WTC11 (cell line): ENCODE data around the gene AMIGO1. TPM values are rescaled to one million over a fixed set of nuclear protein-coding genes. Genes with fewer than 3 reads are reported as not detected.

Experiments
- ATAC-seq: fragments of 200-7000 bp; cut with Tn5 transposase; 2 replicates; pipeline ENCODE4 v1.10.0; 2021; ENCODE audit warnings: mild to moderate bottlenecking, moderate library complexity
- CTCF ChIA-PET: fragments of 300-600 bp; sonication (Branson Sonifier 250); formaldehyde crosslinking; loops from one replicate; lab custom pipeline; 2021; ENCODE audit warnings: antibody characterized with exemption; lab: Charles Lee
- POLR2A ChIA-PET: fragments of 350-600 bp; sonication (Branson Sonifier 250); formaldehyde crosslinking; loops from one replicate; lab custom pipeline; 2021; ENCODE audit warnings: antibody characterized with exemption; lab: Charles Lee
- DNase-seq: peaks from one replicate; pipeline ENCODE4 v3.0.0; 2021; ENCODE audit warnings: low spot score
- H3K27ac Mint-ChIP-seq: 2 replicates; pipeline ENCODE4 v1.8.0; 2021; ENCODE audit warnings: mixed read lengths
- H3K27me3 Mint-ChIP-seq: 2 replicates; pipeline ENCODE4 v1.8.0; 2021; ENCODE audit warnings: low read depth, mild to moderate bottlenecking, moderate library complexity, mixed read lengths
- H3K36me3 Mint-ChIP-seq: 2 replicates; pipeline ENCODE4 v1.8.0; 2021; ENCODE audit warnings: mixed read lengths
- H3K4me1 Mint-ChIP-seq: 2 replicates; pipeline ENCODE4 v1.8.0; 2022; ENCODE audit warnings: mixed read lengths
- H3K4me3 Mint-ChIP-seq: 2 replicates; pipeline ENCODE4 v1.8.0; 2021; ENCODE audit warnings: mild to moderate bottlenecking, moderate library complexity, mixed read lengths
- H3K9me3 Mint-ChIP-seq: 2 replicates; pipeline ENCODE4 v1.8.0; 2021; ENCODE audit warnings: mixed read lengths
- CDX4 ChIP-seq: fragments of 250-450 bp; sonication (Bioruptor Pico); IDR thresholded peaks from 2 replicates; pipeline ENCODE4 v1.9.0; 2021; ENCODE audit warnings: moderate library complexity, mild to moderate bottlenecking, inconsistent platforms, borderline replicate concordance
- FOXJ3 ChIP-seq: sonication (generic); formaldehyde crosslinking; IDR thresholded peaks from 2 replicates; pipeline ENCODE4 v1.9.0; 2021; ENCODE audit warnings: missing genetic modification reagents, mild to moderate bottlenecking, borderline replicate concordance
- FOXK1 ChIP-seq: sonication (generic); formaldehyde crosslinking; IDR thresholded peaks from 2 replicates; pipeline ENCODE4 v1.8.0; 2022; ENCODE audit warnings: mild to moderate bottlenecking, moderate library complexity, missing genetic modification reagents
- FOXP1 ChIP-seq: sonication (generic); formaldehyde crosslinking; IDR thresholded peaks from 2 replicates; pipeline ENCODE4 v1.8.0; 2022; ENCODE audit warnings: missing genetic modification reagents, mild to moderate bottlenecking, moderate library complexity, borderline replicate concordance
- GTF2I ChIP-seq: fragments of 250-450 bp; sonication (Bioruptor Pico); conservative IDR thresholded peaks from 2 replicates; pipeline ENCODE4 v1.4.0; 2021; ENCODE audit warnings: mild to moderate bottlenecking
- NFYB ChIP-seq: sonication (generic); formaldehyde crosslinking; conservative IDR thresholded peaks from 2 replicates; pipeline ENCODE4 v1.8.0; 2022; ENCODE audit warnings: low read depth, missing genetic modification reagents
- NR2C2 ChIP-seq: sonication (generic); formaldehyde crosslinking; IDR thresholded peaks from 2 replicates; pipeline ENCODE4 v1.8.0; 2022; ENCODE audit warnings: mild to moderate bottlenecking, missing genetic modification reagents
- PRRX2 ChIP-seq: fragments of 250-450 bp; sonication (Bioruptor Pico); IDR thresholded peaks from 2 replicates; pipeline ENCODE4 v1.8.0; 2021; ENCODE audit warnings: mild to moderate bottlenecking
- RELA ChIP-seq: sonication (generic); formaldehyde crosslinking; IDR thresholded peaks from 2 replicates; pipeline ENCODE4 v1.8.1; 2022; ENCODE audit warnings: missing genetic modification reagents, mild to moderate bottlenecking, borderline replicate concordance
- SOX15 ChIP-seq: fragments of 250-450 bp; sonication (Bioruptor Pico); IDR thresholded peaks from 2 replicates; pipeline ENCODE4 v1.9.0; 2021; ENCODE audit warnings: mild to moderate bottlenecking
- ZBTB21 ChIP-seq: sonication (generic); formaldehyde crosslinking; IDR thresholded peaks from 2 replicates; pipeline ENCODE4 v1.8.1; 2023; ENCODE audit warnings: mild to moderate bottlenecking, missing genetic modification reagents, borderline replicate concordance
- ZNF138 ChIP-seq: sonication (generic); formaldehyde crosslinking; conservative IDR thresholded peaks from 2 replicates; pipeline ENCODE4 v1.8.1; 2022; ENCODE audit warnings: mild to moderate bottlenecking, moderate library complexity, missing genetic modification reagents
- ZNF232 ChIP-seq: sonication (generic); formaldehyde crosslinking; IDR thresholded peaks from 2 replicates; pipeline ENCODE4 v1.8.0; 2022; ENCODE audit warnings: mild to moderate bottlenecking, missing genetic modification reagents
- ZNF396 ChIP-seq: fragments of 250-450 bp; sonication (Bioruptor Pico); IDR thresholded peaks from 2 replicates; pipeline ENCODE4 v1.8.0; 2021; ENCODE audit warnings: mild to moderate bottlenecking, moderate library complexity, borderline replicate concordance
- ZNF423 ChIP-seq: fragments of 250-450 bp; sonication (Bioruptor Pico); IDR thresholded peaks from 2 replicates; pipeline ENCODE4 v2.1.2; 2022; ENCODE audit warnings: mild to moderate bottlenecking, moderate library complexity
- ZNF512 ChIP-seq: sonication (generic); formaldehyde crosslinking; IDR thresholded peaks from 2 replicates; pipeline ENCODE4 v1.8.1; 2022; ENCODE audit warnings: missing genetic modification reagents, borderline replicate concordance
- total RNA-seq: library from RNA; stranded (reverse); gene quantifications from 3 replicates; pipeline ENCODE4 v1.2.3, GENCODE V29; 2021
- TF ChIP-seq, protein P1 (sequence below): fragments of 200-600 bp; IDR thresholded peaks from 2 replicates; pipeline ENCODE4 v1.8.0; 2022; ENCODE audit warnings: antibody characterized with exemption
- TF ChIP-seq, protein P2 (sequence below): sonication (generic); formaldehyde crosslinking; IDR thresholded peaks from 2 replicates; pipeline ENCODE4 v1.8.0; 2022; ENCODE audit warnings: missing genetic modification reagents
- TF ChIP-seq, protein P3 (sequence below): fragments of 250-450 bp; sonication (Bioruptor Pico); IDR thresholded peaks from 2 replicates; pipeline ENCODE4 v1.8.0; 2021; ENCODE audit warnings: mild to moderate bottlenecking
- TF ChIP-seq, protein P4 (sequence below): sonication (generic); formaldehyde crosslinking; IDR thresholded peaks from 2 replicates; pipeline ENCODE4 v1.8.1; 2022; ENCODE audit warnings: mild to moderate bottlenecking, missing genetic modification reagents, moderate library complexity, borderline replicate concordance

The AMIGO1 gene
- total RNA-seq, 1 experiment from 2014 or later, result 2.4 TPM

- TF ChIP-seq, protein P1, sequence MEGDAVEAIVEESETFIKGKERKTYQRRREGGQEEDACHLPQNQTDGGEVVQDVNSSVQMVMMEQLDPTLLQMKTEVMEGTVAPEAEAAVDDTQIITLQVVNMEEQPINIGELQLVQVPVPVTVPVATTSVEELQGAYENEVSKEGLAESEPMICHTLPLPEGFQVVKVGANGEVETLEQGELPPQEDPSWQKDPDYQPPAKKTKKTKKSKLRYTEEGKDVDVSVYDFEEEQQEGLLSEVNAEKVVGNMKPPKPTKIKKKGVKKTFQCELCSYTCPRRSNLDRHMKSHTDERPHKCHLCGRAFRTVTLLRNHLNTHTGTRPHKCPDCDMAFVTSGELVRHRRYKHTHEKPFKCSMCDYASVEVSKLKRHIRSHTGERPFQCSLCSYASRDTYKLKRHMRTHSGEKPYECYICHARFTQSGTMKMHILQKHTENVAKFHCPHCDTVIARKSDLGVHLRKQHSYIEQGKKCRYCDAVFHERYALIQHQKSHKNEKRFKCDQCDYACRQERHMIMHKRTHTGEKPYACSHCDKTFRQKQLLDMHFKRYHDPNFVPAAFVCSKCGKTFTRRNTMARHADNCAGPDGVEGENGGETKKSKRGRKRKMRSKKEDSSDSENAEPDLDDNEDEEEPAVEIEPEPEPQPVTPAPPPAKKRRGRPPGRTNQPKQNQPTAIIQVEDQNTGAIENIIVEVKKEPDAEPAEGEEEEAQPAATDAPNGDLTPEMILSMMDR, result peak; percentile 69
- TF ChIP-seq ZBTB21 (CRISPR knock-in tag) (no peak), ZNF232 (CRISPR knock-in tag) (no peak), ZNF512 (CRISPR knock-in tag) (peak; percentile 23; the same call in 1 of the 2 replicates)
- TF ChIP-seq, protein P2, sequence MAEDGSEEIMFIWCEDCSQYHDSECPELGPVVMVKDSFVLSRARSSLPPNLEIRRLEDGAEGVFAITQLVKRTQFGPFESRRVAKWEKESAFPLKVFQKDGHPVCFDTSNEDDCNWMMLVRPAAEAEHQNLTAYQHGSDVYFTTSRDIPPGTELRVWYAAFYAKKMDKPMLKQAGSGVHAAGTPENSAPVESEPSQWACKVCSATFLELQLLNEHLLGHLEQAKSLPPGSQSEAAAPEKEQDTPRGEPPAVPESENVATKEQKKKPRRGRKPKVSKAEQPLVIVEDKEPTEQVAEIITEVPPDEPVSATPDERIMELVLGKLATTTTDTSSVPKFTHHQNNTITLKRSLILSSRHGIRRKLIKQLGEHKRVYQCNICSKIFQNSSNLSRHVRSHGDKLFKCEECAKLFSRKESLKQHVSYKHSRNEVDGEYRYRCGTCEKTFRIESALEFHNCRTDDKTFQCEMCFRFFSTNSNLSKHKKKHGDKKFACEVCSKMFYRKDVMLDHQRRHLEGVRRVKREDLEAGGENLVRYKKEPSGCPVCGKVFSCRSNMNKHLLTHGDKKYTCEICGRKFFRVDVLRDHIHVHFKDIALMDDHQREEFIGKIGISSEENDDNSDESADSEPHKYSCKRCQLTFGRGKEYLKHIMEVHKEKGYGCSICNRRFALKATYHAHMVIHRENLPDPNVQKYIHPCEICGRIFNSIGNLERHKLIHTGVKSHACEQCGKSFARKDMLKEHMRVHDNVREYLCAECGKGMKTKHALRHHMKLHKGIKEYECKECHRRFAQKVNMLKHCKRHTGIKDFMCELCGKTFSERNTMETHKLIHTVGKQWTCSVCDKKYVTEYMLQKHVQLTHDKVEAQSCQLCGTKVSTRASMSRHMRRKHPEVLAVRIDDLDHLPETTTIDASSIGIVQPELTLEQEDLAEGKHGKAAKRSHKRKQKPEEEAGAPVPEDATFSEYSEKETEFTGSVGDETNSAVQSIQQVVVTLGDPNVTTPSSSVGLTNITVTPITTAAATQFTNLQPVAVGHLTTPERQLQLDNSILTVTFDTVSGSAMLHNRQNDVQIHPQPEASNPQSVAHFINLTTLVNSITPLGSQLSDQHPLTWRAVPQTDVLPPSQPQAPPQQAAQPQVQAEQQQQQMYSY (CRISPR knock-in tag), result no peak
- TF ChIP-seq, protein P3, sequence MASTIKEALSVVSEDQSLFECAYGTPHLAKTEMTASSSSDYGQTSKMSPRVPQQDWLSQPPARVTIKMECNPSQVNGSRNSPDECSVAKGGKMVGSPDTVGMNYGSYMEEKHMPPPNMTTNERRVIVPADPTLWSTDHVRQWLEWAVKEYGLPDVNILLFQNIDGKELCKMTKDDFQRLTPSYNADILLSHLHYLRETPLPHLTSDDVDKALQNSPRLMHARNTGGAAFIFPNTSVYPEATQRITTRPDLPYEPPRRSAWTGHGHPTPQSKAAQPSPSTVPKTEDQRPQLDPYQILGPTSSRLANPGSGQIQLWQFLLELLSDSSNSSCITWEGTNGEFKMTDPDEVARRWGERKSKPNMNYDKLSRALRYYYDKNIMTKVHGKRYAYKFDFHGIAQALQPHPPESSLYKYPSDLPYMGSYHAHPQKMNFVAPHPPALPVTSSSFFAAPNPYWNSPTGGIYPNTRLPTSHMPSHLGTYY, result no peak
Measured at GRCh38 chr1:109498161-109498801, 11.2 kb downstream of the AMIGO1 start (continued).

DNA sequence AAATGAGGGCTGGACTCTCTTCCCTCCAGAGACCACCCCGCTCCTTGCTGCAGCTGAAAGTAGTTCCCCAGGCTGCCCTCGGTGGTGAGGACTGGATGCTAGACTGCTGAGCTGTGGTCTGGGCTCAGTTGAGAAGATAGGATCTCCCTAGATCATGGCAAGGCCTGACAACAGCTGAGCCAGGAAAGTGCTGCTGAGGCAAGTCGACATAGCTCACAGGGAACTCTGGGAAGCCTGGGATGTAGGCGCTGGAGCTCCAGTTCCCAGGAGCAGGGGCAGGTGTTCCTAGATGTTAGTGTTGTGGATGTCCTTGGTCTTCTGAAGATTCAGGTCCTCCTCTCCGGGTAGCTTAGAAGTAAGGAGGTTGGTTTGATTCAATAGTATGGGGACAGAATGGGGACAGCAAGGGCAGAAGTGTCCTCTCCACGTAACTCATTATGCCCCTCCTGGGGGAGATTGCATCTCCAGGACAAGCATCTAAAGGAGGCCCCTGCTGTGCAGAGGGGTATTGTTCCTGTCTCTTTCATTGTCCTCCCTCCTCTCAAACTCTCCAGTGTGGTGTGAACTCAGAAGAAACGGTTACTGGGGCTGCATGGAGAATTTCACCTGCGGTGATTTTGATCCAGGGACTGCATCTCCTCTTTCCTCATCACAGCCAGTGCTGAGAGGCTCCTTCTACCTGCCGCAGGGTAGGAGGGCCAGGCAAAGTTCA, 11.9 kb downstream of the AMIGO1 start:
- peaks cover 32% of the 10 kb centered on the region for H3K4me1 Mint-ChIP-seq
- ATAC-seq (no peak), DNase-seq (no peak)
- H3K27me3 Mint-ChIP-seq, result no peaks in the 10 kb centered on the region
- TF ChIP-seq, protein P4, sequence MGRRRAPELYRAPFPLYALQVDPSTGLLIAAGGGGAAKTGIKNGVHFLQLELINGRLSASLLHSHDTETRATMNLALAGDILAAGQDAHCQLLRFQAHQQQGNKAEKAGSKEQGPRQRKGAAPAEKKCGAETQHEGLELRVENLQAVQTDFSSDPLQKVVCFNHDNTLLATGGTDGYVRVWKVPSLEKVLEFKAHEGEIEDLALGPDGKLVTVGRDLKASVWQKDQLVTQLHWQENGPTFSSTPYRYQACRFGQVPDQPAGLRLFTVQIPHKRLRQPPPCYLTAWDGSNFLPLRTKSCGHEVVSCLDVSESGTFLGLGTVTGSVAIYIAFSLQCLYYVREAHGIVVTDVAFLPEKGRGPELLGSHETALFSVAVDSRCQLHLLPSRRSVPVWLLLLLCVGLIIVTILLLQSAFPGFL (CRISPR knock-in tag), result no peak
- TF ChIP-seq FOXP1 (CRISPR knock-in tag) (no peak), NR2C2 (no peak), RELA (no peak), FOXJ3 (CRISPR knock-in tag) (no peak), PRRX2 (no peak), ZNF138 (no peak), CDX4 (no peak), ZNF396 (CRISPR knock-in tag) (no peak), GTF2I (CRISPR knock-in tag) (no peak), SOX15 (no peak), FOXK1 (CRISPR knock-in tag) (no peak), ZNF423 (CRISPR knock-in tag) (no peak), NFYB (no peak)
- no peak overlapping the region for H3K4me3 Mint-ChIP-seq
- no peaks in the 10 kb centered on the region for H3K36me3 Mint-ChIP-seq
- ChIA-PET CTCF (interaction anchor here (0.6 to 13.8 kb wide), 17 partner anchors 8 to 849 kb away, joined by 3 to 740 read pairs (median 5); partner anchors contain the start of genes AMIGO1, ATXN7L2, GNAI3 and GPR61), POLR2A (interaction anchor here (0.7 kb wide), 1 partner anchor 43 kb away, joined by 3 read pairs; no protein-coding TSS in a partner anchor)
- H3K27ac Mint-ChIP-seq, result no peak overlapping the region
- no peaks in the 10 kb centered on the region for H3K9me3 Mint-ChIP-seq
